Endodermal cell (in vitro differentiated cells): Measurements from ENCODE around the gene IL36B. TPM values are rescaled to one million over a fixed set of nuclear protein-coding genes. Genes with fewer than 3 reads are reported as not detected.
A peak's percentile ranks its signal among the peaks of the same experiment; 100 is the strongest.

ENCODE experiments used
- DNase-seq: peaks from one replicate; pipeline ENCODE4 v3.0.0-alpha.2; 2017
- H3K27ac ChIP-seq: 2 replicates; pipeline ENCODE4 v1.5.1; 2013; ENCODE audit warnings: mild to moderate bottlenecking, low read depth, low read length, moderate library complexity
- H3K27me3 ChIP-seq: 2 replicates; pipeline ENCODE4 v1.6.1; 2013; ENCODE audit warnings: mild to moderate bottlenecking, low read length, moderate library complexity; ENCODE audit not compliant: insufficient read depth, control insufficient read depth, poor library complexity, severe bottlenecking
- H3K36me3 ChIP-seq: 2 replicates; pipeline ENCODE4 v1.7.0; 2013; ENCODE audit warnings: mild to moderate bottlenecking, low read length, moderate library complexity; ENCODE audit not compliant: control insufficient read depth, insufficient read depth
- H3K4me1 ChIP-seq: one replicate; pipeline ENCODE4 v1.7.0; 2013; ENCODE audit warnings: low read length; ENCODE audit not compliant: control insufficient read depth, insufficient read depth
- H3K4me3 ChIP-seq: 2 replicates; pipeline ENCODE4 v1.5.1; 2013; ENCODE audit warnings: mild to moderate bottlenecking, low read length, moderate library complexity
- H3K9ac ChIP-seq: 2 replicates; pipeline ENCODE4 v1.6.1; 2013; ENCODE audit warnings: mild to moderate bottlenecking, low read length, moderate library complexity; ENCODE audit not compliant: poor library complexity, severe bottlenecking; ENCODE audit errors: extremely low read depth
- H3K9me3 ChIP-seq: 2 replicates; pipeline ENCODE4 v1.6.1; 2013; ENCODE audit warnings: mild to moderate bottlenecking, low read length, moderate library complexity; ENCODE audit not compliant: control insufficient read depth
- H3K27ac Mint-ChIP-seq: 2 replicates; pipeline ENCODE4 v1.8.0; 2020; ENCODE audit warnings: mixed read lengths
- H3K27me3 Mint-ChIP-seq: 2 replicates; pipeline ENCODE4 v1.8.0; 2021; ENCODE audit warnings: mild to moderate bottlenecking, mixed read lengths; ENCODE audit not compliant: insufficient read depth
- H3K36me3 Mint-ChIP-seq: 2 replicates; pipeline ENCODE4 v1.8.0; 2020; ENCODE audit warnings: low read depth, mixed read lengths
- H3K4me1 Mint-ChIP-seq: 2 replicates; pipeline ENCODE4 v1.8.0; 2020; ENCODE audit warnings: mixed read lengths
- H3K4me3 Mint-ChIP-seq: 2 replicates; pipeline ENCODE4 v1.8.0; 2020; ENCODE audit warnings: mild to moderate bottlenecking, moderate library complexity, mixed read lengths
- H3K9me3 Mint-ChIP-seq: 2 replicates; pipeline ENCODE4 v1.8.0; 2020; ENCODE audit warnings: mild to moderate bottlenecking, mixed read lengths
- CTCF ChIP-seq: fragments of 200-600 bp; sonication (generic); conservative IDR thresholded peaks from 2 replicates; pipeline ENCODE4 v1.5.0; 2021; ENCODE audit warnings: antibody characterized with exemption, mild to moderate bottlenecking
- WGBS, 2 experiments: methylation state at CpG; one replicate each; pipeline versions ENCODE4 v1.1.5 to v1.1.7; 2013; ENCODE audit warnings: missing lambda C conversion rate in 2 of 2, mixed read lengths in 1 of 2; ENCODE audit not compliant: insufficient coverage in 1 of 2, insufficient read length in 1 of 2; 5-methylcytosine and 5-hydroxymethylcytosine counted together
- total RNA-seq, 2 donors: library from RNA; stranded (reverse); fragmentation: NEBNext Ultra II Directional in 1 of 2; extraction: Animal tissue kit (Norgen Biotek cat#: 25700) in 1 of 2; gene quantifications; 2 replicates in 1 of 2; 3 replicates in 1 of 2; pipeline ENCODE4 v1.2.1, GENCODE V29; 2021

The IL36B gene
- total RNA-seq, 2 donors from 2014 or later, result not detected

GRCh38 chr2:113041871-113042270 lies 10.8 kb downstream of the IL36B start:
- peak; percentile 75 for TF ChIP-seq CTCF
- H3K4me3 ChIP-seq, result no peak overlapping the region
- Mint-ChIP-seq H3K36me3 (no peaks in the 10 kb centered on the region), H3K27ac (no peak overlapping the region), H3K27me3 (peaks cover 17% of the 10 kb centered on the region), H3K4me1 (peaks cover 2% of the 10 kb centered on the region), H3K9me3 (no peaks in the 10 kb centered on the region), H3K4me3 (no peak overlapping the region)
- H3K36me3 ChIP-seq, result no peaks in the 10 kb centered on the region
- H3K4me1 ChIP-seq, result no peaks in the 10 kb centered on the region
- H3K9ac ChIP-seq, result no peak overlapping the region
- H3K27ac ChIP-seq, result no peak overlapping the region
- 57 to 62% methylated on average over 5 of the region's 5 CpGs for WGBS, 2 experiments
- DNase-seq, result peak; percentile 65
- H3K27me3 ChIP-seq, result peaks cover 17% of the 10 kb centered on the region
- H3K9me3 ChIP-seq, result peaks cover 4% of the 10 kb centered on the region

GRCh38 chr2:113039719-113040118 lies 12.9 kb downstream of the IL36B start:
- Histone ChIP-seq H3K4me3 (no peak overlapping the region), H3K9me3 (no peaks in the 10 kb centered on the region), H3K27me3 (peaks cover 17% of the 10 kb centered on the region), H3K4me1 (no peaks in the 10 kb centered on the region), H3K27ac (no peak overlapping the region), H3K36me3 (no peaks in the 10 kb centered on the region), H3K9ac (no peak overlapping the region)
- Mint-ChIP-seq H3K27ac (no peak overlapping the region), H3K27me3 (peaks cover 15% of the 10 kb centered on the region), H3K4me1 (peaks cover 2% of the 10 kb centered on the region), H3K9me3 (no peaks in the 10 kb centered on the region), H3K4me3 (no peak overlapping the region), H3K36me3 (no peaks in the 10 kb centered on the region)
- no peak for DNase-seq
- no peak for TF ChIP-seq CTCF
- WGBS, 2 experiments, result 58 to 72% methylated on average over 5 of the region's 5 CpGs

GRCh38 chr2:113039158-113039557 lies 13.5 kb downstream of the IL36B start:
- Histone ChIP-seq H3K27ac (no peak overlapping the region), H3K4me3 (no peak overlapping the region), H3K36me3 (no peaks in the 10 kb centered on the region), H3K9ac (no peak overlapping the region), H3K9me3 (no peaks in the 10 kb centered on the region), H3K4me1 (no peaks in the 10 kb centered on the region), H3K27me3 (peaks cover 12% of the 10 kb centered on the region)
- no peak for TF ChIP-seq CTCF
- WGBS, 2 experiments, result 90% methylated on average over 2 of the region's 2 CpGs; no CpG with 5 or more reads in 1 of the 2 experiments
- H3K27me3 Mint-ChIP-seq, result peaks cover 16% of the 10 kb centered on the region
- H3K9me3 Mint-ChIP-seq, result no peaks in the 10 kb centered on the region
- DNase-seq, result no peak
- no peaks in the 10 kb centered on the region for H3K36me3 Mint-ChIP-seq
- H3K4me3 Mint-ChIP-seq, result no peak overlapping the region
- peaks cover 2% of the 10 kb centered on the region for H3K4me1 Mint-ChIP-seq
- no peak overlapping the region for H3K27ac Mint-ChIP-seq
